DMS114 treated with DMSO at 0.1 percent for 48 hours (cell line): ENCODE measurements around the gene STOML2.
"Not testable (repeated sequence)": the region's sequence is repeated elsewhere in the genome, so short reads cannot be mapped to it uniquely, and the experiment has no call there.

Source experiments
- DNase-seq: peaks from one replicate; lab custom pipeline; 2025; ENCODE audit not compliant: unreplicated experiment; lab: John Stamatoyannopoulos, UW

The STOML2 gene

GRCh38 chr9:35102769-35103659, at the start of gene STOML2:
STOML2 (minus strand) TSS chr9:35103131; CDS start chr9:35103094, 37 bp downstream.
- peak; percentile 90 for DNase-seq

GRCh38 chr9:35147941-35148563, 45.1 kb upstream of the STOML2 start:
- not testable (repeated sequence) for DNase-seq

DNA sequence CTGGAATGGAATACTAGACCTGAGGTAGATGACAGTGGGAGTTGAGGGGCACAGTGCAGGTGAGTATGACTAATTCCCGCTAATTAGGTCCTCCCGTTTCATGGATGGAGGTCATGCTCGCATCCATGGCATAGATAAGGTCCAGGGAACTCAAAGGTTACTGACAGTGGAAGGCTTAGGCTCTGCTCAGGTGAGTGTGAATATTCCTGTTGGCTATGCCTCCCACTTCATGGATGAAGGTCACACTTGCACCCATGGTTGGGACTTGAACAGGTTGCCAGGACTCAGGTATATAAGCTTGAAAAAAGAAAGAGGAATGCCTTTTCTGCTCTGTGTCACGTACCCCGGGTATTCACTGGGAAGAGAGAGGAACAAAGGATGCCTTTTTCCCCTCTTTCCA, 39.1 kb upstream of the STOML2 start:
- DNase-seq: no peak

DNA sequence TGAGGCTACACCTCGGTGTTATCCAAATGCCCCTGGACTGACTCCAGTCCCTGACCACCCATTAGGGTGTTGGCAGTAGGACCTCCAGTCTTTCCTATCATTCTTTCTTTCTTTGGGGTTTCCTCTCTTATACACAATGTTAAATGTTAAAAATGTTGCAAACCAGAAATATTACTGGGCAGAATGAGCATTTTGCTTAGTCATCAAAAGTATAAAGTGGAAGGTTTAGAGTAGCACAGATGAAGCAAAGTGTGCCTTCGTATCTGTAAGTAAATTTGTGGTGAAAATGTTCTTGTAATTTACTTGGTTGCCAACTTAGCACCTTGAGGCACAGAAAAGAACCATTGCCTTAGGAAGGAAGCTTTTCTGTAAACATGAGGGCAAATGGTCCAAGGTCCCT, 37.2 kb upstream of the STOML2 start:
- DNase-seq: no peak

GRCh38 chr9:35136866-35137265, 33.9 kb upstream of the STOML2 start:
- DNase-seq: no peak

DNA sequence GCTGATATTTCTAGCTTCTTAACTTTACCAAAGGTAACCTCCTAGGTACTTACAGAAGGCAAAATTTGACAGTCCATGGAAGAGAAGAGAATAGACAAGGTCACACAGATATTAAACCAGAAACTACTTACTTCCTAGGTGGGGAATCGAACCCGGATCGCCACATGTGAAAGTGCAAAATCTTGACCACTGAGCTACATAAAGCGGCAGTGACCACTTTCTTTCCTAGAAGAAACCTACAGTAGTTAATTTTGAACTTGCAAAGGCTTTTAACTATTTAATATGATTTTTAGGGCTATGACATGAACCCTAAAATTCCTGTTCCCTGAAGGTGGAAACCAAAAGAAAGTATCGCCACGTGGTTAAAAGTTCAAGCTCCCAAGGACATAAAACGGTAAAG, 33.1 kb upstream of the STOML2 start:
- no peak for DNase-seq

- DNase-seq: no peak
These were observed 32.0 kb upstream of the STOML2 start for GRCh38 chr9:35134920-35135319.

DNA sequence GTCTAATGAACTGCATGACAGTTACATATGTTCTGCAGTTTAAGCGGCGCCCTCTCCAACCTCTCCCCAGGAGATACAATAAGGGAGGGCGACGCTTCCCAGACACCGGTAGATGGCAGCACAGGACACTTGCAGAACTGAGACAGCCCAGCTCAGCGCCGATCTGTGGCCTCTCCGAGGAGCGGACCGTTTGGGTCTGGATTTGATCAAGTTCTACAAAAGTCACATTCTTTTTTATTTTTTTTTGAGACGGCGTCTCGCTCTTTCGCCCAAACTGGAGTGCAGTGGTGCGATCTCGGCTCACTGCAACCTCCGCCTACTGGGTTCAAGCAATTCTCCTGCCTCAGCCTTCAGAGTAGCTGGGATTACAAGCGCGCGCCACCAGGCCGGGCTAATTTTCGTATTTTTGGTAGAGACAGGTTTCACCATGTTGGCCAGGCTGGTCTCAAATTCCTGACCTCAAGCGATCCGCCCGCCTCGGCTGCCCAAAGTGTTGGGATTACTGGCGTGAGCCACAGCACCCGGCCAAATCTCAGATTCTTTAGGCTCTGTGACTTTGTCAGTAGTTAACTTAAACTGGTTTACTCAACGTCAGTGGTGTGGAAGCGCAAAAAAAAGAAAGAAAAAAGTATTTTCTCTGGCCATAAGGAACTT, 14.1 kb upstream of the STOML2 start:
- peak; percentile 85 for DNase-seq

GRCh38 chr9:35116539-35116897, 13.6 kb upstream of the STOML2 start:
- DNase-seq: no peak

DNA sequence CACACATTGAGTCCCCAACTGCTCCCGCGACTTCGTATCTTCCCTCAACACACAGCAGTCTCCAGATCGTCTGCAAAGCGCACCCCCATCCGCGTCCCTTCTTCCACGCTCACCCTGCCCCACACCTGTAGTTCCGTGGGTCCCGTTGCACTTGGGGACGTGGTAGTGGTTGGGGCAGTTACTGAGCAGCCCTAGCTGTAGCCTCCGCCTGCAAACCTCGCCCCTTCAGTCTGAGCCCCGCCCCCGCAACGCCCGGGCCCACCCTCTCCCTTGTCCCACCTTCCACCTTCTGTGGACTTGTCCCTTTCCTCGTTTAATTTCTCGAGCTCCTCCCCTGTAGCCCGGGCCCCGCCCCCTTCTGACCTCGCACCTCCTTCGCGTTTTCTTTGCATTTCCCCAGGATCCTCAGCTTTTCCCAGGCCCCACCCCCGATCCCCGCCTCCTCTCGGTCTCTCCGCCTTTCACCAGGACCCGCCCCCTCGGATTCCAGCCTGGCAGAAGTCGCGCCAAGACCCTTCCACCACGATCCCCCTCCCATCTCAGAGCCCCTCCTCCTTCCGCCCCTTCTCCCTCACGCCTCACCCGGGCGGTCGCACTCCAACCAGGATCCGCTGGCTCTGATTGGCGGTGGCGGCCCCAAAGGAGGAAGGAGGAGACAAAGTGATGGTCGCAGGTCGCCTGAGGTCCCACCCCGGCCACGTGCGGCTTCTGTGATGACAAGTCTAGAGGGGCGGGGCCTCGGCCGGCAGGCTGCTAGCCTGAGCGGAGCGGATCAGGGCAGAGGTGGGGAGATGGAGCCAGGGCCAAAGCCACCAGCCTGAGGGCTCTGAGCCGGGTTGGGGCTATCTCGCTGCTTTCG, 13.0 kb upstream of the STOML2 start, which contains the start of gene ATOSB:
ATOSB (minus strand) TSS at position 183 of the 859 bp plus-strand sequence. CDS start 7,588 bp downstream, outside the sequence.
- peak; percentile 88 for DNase-seq

- DNase-seq: no peak
These were observed 12.1 kb upstream of the STOML2 start for GRCh38 chr9:35114840-35115628.

GRCh38 chr9:35114113-35114839, 11.3 kb upstream of the STOML2 start:
- peak; percentile 32 for DNase-seq

DNA sequence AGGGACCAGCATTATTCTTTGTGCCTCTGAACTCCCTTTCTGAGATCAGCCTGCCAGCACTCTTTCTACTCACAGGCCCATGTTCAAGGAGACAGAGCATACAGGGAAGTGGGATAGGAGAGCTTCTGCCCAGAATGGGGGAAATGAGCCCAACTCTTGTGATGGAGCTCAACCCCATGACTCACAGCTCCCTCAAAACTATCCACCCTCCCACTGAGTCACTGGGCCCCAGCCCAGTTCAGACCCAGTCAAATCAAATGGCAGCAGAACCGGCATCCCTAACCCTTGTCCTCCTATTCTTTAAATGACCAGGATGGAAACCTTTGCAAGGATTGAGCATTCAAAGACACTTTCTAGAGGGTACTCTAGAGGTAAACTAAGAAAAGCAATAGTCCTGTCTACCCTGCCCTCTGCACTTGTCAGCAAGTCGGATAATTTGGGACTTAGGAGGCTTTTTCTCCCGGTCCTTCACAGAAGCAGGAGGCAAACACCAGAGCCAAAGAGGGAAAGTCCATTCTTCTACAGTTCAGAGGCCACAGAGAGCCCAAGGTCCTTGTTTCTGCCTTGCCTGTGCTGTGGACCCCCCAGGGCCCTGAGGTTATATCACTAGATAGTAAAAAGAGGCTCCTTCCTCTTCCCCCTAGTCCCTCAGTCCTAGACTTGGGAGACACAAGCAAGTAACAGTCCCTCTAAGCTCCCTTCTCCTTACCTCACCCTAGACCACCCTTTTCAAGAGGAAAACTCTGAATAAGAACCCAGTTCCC, 9.5 kb upstream of the STOML2 start:
- DNase-seq: no peak

DNA sequence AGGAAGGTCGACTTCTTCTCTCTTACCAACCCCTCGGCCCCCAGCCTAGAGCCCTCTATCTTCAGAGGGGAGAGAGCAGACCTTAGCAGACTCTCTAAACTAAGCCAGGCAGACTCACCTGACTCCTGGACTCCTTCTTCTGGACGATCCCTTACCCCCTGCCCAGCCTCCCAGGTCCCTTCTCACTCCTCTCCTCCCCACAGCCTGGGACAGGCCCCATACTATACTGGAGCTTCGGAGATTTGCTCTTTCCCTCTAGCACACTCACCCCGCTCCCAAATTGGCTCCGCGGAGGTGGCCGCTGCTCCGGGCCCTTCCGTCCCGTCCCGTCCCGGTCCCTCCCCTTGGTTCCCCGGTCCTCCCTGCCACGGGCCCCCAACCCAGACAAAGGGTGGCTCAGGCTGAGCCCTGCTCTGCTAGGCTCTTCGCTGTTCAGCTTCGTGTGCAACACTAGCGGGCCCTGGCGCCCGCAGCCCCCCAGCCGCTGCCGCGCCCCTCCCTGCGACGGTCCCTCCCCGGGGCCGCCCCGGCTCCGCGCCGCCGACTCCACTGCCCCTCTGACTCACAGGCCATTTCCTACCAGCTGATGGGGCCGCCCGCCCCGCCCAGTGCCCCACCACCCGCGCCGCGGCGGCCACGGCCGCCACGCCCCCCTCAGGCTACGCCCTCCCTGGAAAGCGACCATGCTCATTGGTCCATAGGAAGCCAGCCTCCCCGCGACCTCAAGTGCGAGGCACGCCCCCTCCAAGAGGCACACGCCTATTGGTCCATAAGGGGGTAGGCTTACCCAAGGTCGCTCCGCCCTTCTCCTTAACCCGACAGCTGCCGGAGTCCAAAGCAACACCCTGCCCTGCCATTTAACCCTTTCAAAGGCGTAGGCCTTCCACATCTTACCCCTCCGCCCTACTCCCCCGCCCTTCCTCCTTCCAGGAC, 8.3 kb upstream of the STOML2 start:
- peak; percentile 92 for DNase-seq

- no peak for DNase-seq
These were observed 7.4 kb upstream of the STOML2 start for GRCh38 chr9:35110327-35110761.

- DNase-seq: no peak
These were observed 6.1 kb upstream of the STOML2 start for GRCh38 chr9:35108946-35109575.

- DNase-seq: no peak
These were observed 5.5 kb upstream of the STOML2 start for GRCh38 chr9:35108461-35108860.
